VCaP (cell line): ENCODE measurements around the gene CENPH.
"Not testable (repeated sequence)": the region's sequence is repeated elsewhere in the genome, so short reads cannot be mapped to it uniquely, and the experiment has no call there.

ENCODE experiments used
- H3K27ac ChIP-seq: fragments of 450-650 bp; 2 replicates; pipeline ENCODE4 v1.5.1; 2017
- TF ChIP-seq, protein P1 (sequence below): fragments of 450-650 bp; conservative IDR thresholded peaks from 2 replicates; pipeline ENCODE4 v1.5.1; 2017; ENCODE audit warnings: mild to moderate bottlenecking, moderate library complexity

Gene CENPH, protein sequence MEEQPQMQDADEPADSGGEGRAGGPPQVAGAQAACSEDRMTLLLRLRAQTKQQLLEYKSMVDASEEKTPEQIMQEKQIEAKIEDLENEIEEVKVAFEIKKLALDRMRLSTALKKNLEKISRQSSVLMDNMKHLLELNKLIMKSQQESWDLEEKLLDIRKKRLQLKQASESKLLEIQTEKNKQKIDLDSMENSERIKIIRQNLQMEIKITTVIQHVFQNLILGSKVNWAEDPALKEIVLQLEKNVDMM

DNA sequence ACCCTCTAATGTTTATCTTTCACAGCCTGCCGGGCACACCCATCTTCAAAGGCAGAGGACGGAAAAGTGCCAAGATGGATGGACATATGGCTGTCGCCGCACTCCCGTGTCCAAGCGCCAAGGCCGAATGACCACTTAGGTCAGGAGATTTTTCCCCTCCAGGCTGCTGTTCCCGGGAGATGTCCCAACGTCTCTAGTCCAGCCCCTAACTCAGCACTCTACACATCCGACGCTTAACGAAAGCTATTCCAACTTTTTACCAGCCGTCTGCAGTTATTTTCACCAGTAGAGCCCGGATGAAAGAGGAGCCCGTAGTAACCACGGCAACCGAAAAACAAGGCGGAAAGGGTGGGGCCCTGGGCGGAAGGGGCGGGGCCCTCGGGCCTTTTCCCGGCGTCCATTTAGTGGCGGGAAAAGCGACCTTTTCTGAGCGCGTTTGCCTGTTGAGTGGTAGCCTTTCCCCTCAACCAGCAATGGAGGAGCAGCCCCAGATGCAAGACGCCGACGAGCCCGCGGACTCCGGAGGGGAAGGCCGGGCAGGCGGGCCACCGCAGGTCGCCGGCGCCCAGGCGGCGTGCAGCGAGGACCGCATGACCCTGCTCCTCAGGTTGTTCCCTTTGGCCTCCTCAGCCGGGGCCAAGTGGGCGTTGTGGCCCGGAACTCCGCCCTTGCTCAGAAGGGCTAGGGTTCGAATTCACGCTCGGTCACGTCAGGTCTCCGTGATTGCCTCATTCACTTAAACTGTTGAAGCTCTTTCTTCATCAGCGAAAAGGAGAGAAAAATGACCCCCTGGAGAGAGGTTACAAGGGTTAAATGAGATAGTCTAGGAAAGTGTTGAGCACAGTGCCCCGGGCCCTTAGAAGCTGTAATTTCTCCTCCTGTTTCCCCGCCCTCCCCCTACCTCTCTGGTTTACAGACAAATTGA is at the start of gene CENPH:
Gene CENPH (plus strand): TSS at position 422 of the 925 bp plus-strand sequence. CDS start 52 bp downstream, at position 474.
- TF ChIP-seq, protein P1, sequence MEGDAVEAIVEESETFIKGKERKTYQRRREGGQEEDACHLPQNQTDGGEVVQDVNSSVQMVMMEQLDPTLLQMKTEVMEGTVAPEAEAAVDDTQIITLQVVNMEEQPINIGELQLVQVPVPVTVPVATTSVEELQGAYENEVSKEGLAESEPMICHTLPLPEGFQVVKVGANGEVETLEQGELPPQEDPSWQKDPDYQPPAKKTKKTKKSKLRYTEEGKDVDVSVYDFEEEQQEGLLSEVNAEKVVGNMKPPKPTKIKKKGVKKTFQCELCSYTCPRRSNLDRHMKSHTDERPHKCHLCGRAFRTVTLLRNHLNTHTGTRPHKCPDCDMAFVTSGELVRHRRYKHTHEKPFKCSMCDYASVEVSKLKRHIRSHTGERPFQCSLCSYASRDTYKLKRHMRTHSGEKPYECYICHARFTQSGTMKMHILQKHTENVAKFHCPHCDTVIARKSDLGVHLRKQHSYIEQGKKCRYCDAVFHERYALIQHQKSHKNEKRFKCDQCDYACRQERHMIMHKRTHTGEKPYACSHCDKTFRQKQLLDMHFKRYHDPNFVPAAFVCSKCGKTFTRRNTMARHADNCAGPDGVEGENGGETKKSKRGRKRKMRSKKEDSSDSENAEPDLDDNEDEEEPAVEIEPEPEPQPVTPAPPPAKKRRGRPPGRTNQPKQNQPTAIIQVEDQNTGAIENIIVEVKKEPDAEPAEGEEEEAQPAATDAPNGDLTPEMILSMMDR: no peak
- H3K27ac ChIP-seq: peak within 1 kb of the TSS; percentile 84

DNA sequence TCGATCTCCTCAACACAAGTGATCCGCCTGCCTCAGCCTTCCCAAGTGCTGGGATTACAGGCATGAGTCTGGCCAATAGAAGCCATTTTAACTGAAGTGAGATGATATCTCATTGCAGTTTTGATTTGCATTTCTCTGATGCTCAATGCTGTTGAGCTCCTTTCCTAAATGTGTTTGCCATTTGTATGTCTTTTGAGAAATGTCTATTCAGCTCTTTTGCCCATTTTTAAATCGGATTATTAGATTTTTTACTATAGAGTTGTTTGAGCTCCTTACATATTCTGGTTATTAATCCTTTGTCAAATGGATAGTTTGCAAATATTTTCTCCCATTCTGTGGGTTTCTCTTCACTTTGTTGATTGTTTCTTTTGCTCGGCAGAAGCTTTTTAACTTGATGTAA is 49.1 kb upstream of the CENPH start:
- H3K27ac ChIP-seq: not testable (repeated sequence)

DNA sequence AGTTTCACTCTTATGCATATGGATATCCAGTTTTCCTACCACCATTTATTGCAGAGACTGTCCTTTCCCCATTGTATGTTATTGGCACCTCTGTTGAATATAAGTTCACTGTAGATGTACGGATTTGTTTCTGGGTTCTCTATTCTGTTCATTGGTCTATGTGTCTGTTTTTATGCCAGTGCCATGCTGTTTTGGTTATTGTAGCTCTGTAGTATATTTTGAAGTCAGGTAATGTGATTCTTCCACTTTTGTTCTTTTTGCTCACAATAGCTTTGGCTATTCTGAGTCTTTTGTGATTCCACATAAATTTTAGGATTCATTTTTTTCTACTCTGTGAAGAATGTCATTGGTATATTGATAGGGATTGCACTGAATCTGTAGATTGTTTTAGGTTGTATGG is 48.6 kb upstream of the CENPH start:
- H3K27ac ChIP-seq: no peak overlapping the region
- TF ChIP-seq, protein P1: no peak

DNA sequence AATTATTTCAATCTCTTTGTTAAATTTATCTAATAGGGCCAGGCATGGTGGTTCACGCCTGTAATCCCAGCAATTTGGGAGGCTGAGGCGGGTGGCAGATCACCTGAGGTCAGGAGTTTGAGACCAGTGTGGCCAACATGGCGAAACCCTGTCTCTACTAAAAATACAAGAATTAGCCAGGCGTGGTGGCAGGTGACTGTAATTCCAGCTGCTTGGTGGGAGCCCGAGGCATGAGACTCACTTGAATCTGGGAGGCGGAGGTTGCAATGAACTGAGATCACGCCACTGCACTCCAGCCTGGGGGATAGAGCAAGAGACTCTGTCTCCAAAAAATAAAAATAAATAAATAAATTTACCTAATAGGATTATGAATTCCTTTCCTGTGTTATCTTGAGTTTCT is 40.8 kb upstream of the CENPH start:
- H3K27ac ChIP-seq: not testable (repeated sequence)

DNA sequence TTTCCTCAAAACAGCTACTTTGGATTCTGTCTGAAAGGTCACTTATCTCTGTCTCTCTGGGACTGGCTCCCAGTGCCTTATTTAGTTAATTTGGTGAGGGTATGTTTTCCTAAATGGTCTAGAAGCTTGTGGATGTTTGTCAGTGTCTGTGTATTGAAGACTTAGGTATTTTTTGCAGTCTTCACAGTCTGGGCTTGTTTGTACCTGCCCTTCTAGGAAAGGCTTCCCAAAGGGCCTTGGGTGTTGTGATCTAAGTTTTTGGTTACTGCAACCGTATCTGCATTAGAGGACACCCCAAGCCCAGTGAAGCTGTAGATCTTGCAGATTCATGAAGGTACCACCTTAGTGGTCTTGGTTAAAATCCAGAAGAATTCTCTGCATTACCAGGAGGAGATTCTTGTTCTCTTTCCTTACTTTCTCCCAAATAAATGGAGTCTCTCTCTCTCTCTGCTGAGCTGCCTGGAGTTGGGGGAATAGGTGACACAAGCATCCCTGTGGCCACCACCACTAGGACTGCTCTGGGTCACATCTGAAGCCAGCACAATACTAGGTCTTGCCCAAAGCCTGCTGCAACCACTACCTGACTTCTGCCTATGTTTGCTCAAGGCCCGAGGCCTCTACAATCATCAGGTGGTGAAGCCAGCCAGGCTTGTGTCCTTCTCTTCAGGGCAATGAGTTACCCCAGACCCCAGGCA is 40.3 kb upstream of the CENPH start:
- H3K27ac ChIP-seq: no peak overlapping the region
- TF ChIP-seq, protein P1: no peak

DNA sequence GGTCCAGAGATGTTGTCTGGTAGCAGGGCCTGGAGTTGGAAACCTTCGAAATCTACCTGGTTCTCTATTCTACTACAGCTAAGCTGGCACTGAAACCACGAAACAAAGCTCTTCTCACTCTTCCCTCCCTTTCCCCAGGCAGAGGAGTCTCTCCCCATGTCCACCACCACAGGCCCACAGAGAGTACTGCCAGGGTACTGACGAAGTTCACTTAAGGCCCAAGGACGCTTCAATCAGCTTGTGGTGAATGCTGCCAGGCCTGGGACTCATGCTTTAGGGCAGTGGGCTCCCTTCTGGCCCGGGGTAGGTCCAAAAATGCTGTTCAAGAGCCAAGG is 39.7 kb upstream of the CENPH start:
- TF ChIP-seq, protein P1: no peak
- H3K27ac ChIP-seq: no peak overlapping the region

DNA sequence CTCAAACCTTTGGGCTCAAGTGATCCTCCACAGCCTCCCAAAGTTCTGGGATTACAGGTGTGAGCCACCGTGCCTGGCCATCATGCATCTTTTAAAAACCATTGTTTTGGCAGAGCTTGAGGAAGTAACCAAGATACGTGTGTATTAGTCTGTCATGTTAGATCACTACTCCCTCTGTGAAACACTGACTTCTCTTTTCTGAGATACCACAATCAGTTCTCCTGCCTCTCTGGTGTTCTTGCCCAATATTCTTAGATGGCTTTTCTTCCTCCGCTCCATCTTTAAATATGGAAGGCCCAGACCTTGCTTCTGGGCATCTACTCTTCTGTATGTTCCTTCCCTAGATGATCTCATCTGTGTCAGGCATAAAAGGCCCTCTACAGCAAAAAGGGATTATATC is 36.7 kb upstream of the CENPH start:
- no peak overlapping the region for H3K27ac ChIP-seq
- TF ChIP-seq, protein P1: no peak

DNA sequence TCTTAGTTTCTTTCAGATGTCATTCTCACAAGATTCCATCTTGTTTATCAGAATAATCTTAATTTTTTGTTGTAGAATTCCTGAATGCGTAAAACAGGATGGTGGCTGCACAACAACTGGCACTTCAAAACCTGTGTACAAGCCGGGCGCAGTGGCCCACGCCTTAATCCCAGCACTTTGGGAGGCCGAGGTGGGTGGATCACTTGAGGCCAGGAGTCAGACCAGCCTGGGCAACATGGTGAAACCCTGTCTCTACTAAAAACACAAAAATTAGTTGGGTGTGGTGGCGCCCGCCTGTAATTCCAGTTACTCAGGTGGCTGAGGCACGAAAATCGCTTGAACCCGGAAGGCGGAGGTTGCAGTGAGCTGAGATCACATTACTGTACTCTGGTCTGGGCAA is 32.9 kb upstream of the CENPH start:
- TF ChIP-seq, protein P1: no peak
- H3K27ac ChIP-seq: no peak overlapping the region
